GM21717 (cell line): ENCODE data around the gene PRSS3.
"Not testable (repeated sequence)": the region's sequence is repeated elsewhere in the genome, so short reads cannot be mapped to it uniquely, and the experiment has no call there.

Experiments used
- ATAC-seq: cut with Tn5 transposase; IDR thresholded peaks from one replicate; pipeline ENCODE4 v1.9.1; 2021; ENCODE audit warnings: mild to moderate bottlenecking, moderate library complexity; ENCODE audit not compliant: unreplicated experiment

Gene PRSS3

DNA sequence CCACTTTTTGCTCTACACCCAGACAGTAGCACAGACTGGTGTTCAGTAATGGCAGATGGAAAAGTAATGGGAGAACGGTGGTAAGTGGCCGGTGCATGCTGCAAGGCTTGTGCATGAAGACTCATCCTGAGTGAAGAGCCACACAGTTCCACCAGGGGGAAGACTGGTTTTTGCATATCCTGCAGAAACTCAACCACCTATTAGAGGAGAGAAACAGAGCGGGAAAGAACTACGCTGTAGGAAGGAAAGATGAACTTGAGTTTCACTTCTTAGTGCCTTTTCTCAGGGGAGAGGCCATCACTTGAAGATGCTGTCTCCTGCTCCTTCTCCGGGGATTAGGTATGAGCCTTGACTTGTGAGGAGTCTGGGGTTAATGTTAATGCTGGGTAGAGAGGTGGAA is 9.4 kb upstream of the PRSS3 start:
- ATAC-seq, result no peak

DNA sequence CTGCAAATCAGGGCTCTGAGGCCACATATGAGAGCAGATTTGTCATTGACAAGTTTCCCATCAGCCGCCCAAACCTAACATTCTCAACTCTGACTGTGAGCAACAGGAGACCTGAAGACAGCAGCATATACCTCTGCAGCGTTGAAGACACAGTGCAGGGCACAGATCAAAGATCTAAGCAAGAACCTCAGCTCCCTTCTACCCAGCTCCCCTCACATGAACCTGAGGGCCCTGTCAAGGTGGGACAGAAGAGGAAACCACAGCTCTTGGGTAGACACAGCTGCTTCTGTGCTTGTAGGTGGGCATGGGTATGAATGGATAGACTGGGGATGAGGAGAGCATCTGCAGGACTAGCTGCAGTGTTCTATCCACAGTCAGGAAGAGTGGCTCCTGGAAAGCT is 8.7 kb upstream of the PRSS3 start:
- no peak for ATAC-seq

DNA sequence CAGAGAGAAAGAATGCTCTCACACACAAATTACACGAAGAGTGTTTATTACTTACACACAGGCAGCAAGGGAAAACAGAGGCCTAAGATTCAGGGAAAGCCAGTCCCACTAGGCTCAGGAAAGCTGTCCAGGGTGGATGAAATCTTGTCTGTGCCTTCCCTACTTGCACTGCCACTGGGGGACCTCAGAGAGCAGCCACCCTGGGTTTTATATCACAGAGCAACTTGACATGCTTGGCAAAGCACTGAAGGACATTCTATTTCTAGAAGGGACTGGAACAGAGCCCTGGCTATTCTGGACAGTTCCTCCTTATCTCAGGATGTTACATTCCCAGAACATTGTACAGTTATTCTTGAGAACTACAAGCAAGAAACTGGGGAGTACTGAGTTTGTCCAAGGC is 7.5 kb upstream of the PRSS3 start:
- ATAC-seq, result no peak

DNA sequence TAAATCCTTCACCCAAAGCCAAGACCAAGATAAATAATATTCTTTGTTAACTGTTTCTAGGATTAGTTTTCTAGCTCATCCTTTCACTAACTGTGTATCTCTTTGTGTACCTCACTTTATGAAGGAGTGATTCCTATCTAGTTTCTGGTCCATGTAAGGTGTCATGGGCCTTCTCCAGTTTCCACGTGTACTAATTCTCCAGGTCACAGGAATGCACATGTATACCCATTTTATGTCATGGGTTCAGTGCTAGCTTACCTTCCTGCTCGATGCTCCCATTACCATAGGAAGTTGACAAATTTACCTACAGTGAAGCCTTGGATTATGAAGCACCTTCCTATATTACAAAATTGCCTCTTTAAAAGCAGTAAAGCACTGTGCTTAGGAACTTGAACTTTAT is 5.9 kb upstream of the PRSS3 start:
- not testable (repeated sequence) for ATAC-seq

DNA sequence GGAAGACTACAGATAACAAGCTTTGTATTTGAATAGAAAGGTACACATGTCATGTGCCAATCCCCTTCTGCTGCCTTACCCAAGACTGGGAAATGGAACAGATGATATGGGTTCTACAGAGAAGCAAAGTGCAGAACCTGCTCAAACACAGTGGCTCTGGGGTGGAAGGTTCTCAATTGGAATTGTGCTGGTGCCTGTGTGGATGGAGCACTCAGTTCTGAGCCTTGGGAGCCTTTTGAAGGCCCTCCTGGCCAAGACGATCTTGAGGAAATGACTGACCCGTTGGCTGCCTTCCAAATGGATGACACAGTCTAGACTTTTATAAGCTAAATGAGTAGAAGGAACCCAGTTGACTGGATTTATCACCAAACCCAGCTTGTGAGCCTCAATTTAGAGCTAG is 4.2 kb upstream of the PRSS3 start:
- ATAC-seq, result no peak

DNA sequence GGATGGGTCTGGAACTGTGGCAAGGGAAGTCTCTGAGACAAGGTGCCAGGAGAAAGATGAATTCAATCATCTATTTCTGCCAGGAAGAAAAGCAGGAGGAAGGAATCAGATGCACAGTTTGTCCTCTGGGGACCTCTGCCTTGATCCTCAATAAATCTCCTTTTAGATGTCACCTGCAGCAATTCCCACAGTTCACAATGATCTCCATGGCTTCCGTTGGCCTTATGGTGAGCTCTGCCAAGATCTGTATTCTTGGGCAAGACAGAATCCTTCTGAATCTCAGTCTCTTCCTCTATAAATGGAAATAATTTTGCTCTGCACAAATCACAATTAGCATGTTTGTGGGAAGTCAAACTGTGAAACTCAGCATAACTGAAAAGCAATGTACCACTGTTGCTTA is 1.9 kb upstream of the PRSS3 start:
- ATAC-seq, result not testable (repeated sequence)

- no peak for ATAC-seq
Measured at GRCh38 chr9:33794560-33794959, 801 bp upstream of the PRSS3 start.

GRCh38 chr9:33795819-33796218 is 458 bp downstream of the PRSS3 start:
- ATAC-seq, result no peak

- not testable (repeated sequence) for ATAC-seq
Measured at GRCh38 chr9:33796679-33797078, 1.3 kb downstream of the PRSS3 start.

DNA sequence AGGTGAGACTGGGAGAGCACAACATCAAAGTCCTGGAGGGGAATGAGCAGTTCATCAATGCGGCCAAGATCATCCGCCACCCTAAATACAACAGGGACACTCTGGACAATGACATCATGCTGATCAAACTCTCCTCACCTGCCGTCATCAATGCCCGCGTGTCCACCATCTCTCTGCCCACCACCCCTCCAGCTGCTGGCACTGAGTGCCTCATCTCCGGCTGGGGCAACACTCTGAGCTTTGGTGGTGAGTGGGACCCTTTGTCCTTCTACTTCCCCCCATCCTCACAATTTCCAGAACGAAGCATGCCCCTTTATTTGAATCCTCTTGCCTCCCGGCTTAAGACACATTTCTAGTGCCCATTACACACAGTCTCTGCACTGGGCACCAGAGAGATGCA is 2.5 kb downstream of the PRSS3 start:
- ATAC-seq, result no peak

DNA sequence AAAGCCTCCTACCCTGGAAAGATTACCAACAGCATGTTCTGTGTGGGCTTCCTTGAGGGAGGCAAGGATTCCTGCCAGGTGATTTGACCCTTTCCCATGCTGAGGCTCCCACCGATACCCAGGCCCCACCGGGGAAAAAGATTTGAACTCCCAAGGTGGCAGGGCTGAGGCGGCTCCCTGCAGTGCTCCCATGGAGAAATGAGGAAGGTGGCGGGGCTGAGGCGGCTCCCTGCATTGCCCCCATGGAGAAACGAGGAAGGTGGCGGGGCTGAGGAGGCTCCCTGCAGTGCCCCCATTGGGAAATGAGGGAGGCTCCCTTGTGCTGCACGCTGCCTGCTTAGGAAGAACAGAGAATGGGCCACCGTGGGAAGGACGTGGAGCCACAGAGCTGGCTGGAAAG is 3.2 kb downstream of the PRSS3 start:
- ATAC-seq, result no peak

DNA sequence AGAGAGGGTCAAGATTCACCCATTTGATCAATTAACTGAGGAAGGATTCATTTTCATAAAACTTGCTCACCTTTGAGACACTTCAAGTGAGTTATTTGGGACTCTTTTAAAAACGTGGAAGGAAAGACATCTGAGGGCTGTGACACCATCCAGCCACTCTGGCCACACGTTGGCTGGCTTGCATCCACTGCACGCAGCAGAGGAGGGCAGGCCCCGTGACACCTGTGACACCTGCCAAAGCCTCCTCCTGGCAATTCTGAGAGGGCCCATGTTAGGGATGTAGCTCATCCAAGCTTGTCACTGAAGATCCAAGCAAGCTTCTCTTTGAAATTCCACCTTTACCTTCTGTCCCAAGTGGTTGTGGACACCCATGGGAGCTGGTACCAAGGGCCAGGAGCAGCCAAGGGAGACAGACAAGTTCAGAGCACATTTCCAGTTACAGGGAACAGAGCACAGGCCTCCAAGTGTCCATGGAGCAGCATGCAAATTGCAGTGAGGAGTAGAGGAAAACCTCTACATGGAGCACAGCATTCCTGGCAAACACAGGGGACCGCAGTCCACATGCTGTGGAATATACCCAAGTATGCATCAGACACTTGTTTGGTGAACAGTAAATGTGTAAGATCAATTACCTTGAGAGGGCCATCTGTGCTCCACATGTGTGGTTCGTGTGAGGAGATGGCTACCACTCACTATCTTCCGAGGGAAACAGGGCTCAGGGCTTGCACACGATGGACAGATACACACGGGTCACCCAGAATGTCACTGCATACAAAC is 4.8 kb downstream of the PRSS3 start:
- no peak for ATAC-seq

DNA sequence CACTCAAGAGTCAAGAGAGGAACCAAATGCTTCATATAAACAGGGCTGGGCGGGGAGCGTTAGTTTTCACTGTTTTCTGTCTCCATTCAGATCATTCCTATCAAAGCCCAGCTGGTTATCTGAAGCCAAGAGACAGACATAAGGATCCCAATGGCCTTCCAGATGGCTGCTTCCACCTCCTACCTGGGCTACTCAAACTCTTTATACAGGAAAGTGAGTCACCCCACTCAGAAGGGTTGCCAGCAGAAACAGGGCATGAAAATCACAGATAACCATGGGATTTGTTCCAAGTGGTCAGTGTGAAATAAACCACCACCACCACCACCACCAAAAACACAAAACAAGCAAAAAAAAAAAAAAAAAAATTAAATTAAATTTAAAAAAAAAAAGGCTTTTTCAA is 5.5 kb downstream of the PRSS3 start:
- no peak for ATAC-seq

- ATAC-seq, result not testable (repeated sequence)
Measured at GRCh38 chr9:33801943-33802500, 6.7 kb downstream of the PRSS3 start.

DNA sequence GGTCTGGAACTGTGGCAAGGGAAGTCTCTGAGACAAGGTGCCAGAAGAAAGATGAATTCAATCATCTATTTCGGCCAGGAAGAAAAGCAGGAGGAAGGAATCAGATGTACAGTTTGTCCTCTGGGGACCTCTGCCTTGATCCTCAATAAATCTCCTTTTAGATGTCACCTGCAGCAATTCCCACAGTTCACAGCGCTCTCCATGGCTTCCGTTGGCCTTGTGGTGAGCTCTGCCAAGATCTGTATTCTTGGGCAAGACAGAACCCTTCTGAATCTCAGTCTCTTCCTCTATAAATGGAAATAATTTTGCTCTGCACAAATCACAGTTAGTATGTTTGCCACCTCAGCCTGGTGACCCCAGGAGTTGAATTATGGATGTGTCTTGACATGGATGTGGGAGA is 8.8 kb downstream of the PRSS3 start:
- not testable (repeated sequence) for ATAC-seq

DNA sequence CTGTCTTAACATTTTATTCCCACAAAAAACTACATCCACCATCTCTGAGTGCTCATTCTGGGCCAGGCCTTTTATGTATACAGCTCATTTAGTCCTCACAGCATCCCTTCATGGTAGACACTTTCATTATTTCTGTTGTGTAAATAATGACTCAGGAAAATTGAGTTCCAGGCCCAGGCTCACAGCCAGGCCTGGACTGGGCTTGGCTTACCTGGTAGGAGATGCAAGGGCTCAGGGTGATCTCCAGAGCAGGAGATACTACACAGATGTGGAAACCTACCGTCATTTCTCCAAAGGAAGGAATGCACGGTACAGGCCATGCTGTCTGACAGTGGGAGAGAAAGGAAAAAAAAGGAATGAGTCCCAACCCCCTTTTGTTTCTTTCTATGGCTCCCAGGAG is 11.8 kb downstream of the PRSS3 start:
- ATAC-seq, result not testable (repeated sequence)

DNA sequence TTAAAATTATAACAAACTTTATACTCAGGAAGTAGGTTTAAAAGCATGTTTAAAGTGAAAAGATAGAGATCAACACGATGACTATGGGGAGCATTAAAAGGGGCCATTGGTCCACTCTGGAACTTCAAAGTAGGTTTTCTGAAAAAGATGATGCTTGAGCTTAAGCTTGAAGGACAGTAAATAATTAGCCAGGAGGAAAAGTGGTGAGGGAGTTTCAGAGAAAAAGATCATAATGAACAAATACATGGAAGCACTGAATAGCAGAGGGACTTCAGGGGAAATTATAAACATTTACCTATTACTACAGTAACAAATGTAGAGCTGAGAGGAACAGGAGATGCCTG is 13.6 kb downstream of the PRSS3 start:
- not testable (repeated sequence) for ATAC-seq

- no peak for ATAC-seq
Measured at GRCh38 chr9:33809506-33809905, 14.1 kb downstream of the PRSS3 start.

- no peak for ATAC-seq
Measured at GRCh38 chr9:33813712-33814641, 18.6 kb downstream of the PRSS3 start.

DNA sequence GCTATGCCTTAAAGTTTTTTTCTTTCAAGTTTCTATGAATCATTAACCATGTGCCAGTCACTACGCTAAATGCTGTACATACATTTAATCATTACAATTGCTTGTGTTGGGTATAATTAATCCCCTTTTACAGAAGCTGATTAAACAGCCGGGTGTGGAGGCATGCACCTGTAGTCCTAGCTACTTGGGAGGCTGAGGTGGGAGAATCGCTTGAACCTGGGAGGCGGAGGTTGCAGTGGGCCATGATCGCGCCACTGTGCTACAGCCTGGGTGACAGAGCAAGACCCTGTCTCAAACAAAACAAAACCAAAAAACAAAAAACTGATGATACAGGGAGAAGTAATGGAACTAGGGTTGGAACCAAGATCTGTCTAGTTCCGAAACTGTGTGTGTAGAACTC is 20.4 kb downstream of the PRSS3 start:
- ATAC-seq, result no peak

DNA sequence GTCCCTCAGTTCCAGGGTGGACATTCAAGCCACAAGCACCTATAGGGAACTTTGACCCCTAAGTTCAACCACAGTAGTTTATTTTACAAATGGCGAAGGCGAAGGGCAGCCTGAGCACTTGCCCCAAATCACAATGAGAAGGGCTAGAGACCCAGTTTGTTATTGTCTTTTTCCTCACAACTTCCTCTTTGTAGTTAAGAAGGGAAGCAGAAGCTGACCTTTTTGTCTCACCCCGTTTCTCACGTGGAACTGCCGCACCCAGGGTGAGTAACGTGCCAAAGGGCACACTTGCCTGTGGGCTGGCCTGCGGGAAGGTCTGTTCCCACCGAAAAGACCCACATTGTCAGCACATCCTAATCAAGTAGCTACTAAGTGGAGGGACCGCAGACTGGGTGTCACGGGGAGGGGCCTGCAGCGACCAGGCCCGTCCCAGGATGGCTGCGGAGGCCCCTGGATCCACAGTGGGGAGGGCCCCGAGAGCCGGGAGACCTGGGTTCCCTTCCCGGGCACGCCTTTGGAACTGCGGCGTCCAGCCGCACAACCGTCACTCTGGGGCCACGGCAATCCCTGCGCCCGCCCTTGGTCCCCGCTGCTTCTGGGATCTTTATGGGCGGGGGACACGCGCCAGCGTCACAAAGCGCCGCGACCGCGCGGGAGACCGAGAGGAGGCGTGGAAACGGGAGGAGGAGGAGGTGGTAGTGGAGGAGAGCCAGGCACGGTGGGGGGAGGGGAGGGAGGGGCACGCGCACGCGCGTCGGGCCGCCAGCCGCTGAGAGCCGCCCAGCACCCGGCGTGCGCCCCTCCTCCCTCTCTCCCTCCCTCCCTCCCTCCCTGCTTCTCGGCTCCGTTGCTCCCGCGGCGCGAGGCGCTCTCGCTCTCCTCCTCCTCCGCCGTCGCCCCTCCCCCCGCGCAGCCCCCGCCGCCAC is 21.2 kb downstream of the PRSS3 start, which contains the start of gene UBE2R2:
TSS of gene UBE2R2 (plus strand) at position 834 of the 926 bp plus-strand sequence. CDS start 598 bp downstream, outside the sequence.
- ATAC-seq, result peak; percentile 66
